ENCODE results near the gene GTF3C5.

The GTF3C5 gene

GRCh38 chr9:133105461-133105770, 74.6 kb downstream of the GTF3C5 start:
- Histone ChIP-seq H3K9me3 (no peaks in the 10 kb centered on the region), H3K4me1 (no peaks in the 10 kb centered on the region), H3K27me3 (no peaks in the 10 kb centered on the region), H3K4me3 (ENCODE audit: low read depth, low read length) (no peak overlapping the region), H3K36me3 (peaks cover 96% of the 10 kb centered on the region)
- DNase-seq = no peak
- TF ChIP-seq, protein P1, sequence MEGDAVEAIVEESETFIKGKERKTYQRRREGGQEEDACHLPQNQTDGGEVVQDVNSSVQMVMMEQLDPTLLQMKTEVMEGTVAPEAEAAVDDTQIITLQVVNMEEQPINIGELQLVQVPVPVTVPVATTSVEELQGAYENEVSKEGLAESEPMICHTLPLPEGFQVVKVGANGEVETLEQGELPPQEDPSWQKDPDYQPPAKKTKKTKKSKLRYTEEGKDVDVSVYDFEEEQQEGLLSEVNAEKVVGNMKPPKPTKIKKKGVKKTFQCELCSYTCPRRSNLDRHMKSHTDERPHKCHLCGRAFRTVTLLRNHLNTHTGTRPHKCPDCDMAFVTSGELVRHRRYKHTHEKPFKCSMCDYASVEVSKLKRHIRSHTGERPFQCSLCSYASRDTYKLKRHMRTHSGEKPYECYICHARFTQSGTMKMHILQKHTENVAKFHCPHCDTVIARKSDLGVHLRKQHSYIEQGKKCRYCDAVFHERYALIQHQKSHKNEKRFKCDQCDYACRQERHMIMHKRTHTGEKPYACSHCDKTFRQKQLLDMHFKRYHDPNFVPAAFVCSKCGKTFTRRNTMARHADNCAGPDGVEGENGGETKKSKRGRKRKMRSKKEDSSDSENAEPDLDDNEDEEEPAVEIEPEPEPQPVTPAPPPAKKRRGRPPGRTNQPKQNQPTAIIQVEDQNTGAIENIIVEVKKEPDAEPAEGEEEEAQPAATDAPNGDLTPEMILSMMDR (IDR thresholded peaks at IDR 0.05; ENCODE audit: low read depth, low read length) = no peak

GRCh38 chr9:133106511-133107244, 75.9 kb downstream of the GTF3C5 start:
- DNase-seq = no peak
- Histone ChIP-seq H3K27me3 (no peaks in the 10 kb centered on the region), H3K9me3 (no peaks in the 10 kb centered on the region), H3K4me3 (ENCODE audit: low read depth, low read length) (no peak overlapping the region), H3K36me3 (peaks cover 96% of the 10 kb centered on the region), H3K4me1 (no peaks in the 10 kb centered on the region)
- TF ChIP-seq, protein P1 (IDR thresholded peaks at IDR 0.05; ENCODE audit: low read depth, low read length) = no peak

- no peak for DNase-seq
- TF ChIP-seq, protein P1 (IDR thresholded peaks at IDR 0.05; ENCODE audit: low read depth, low read length) = no peak
- H3K4me3 ChIP-seq (ENCODE audit: low read depth, low read length) = no peak overlapping the region
- no peaks in the 10 kb centered on the region for H3K27me3 ChIP-seq
- peaks cover 96% of the 10 kb centered on the region for H3K36me3 ChIP-seq
- H3K9me3 ChIP-seq = no peaks in the 10 kb centered on the region
- no peaks in the 10 kb centered on the region for H3K4me1 ChIP-seq
Observed at GRCh38 chr9:133107245-133107722, 76.5 kb downstream of the GTF3C5 start.

Measured in BE2C (cell line).